Tibial artery (tissue), 4 donors: ENCODE data around the gene KLHL15.
A peak's percentile ranks its signal among the peaks of the same experiment; 100 is the strongest.
"Not testable (repeated sequence)": the region's sequence is repeated elsewhere in the genome, so short reads cannot be mapped to it uniquely, and the experiment has no call there.

Experiments
- DNase-seq, 2 donors: peaks; one replicate each; pipeline ENCODE4 v3.0.0-alpha.2; 2019
- H3K27ac ChIP-seq, 2 donors: fragments of 200-600 bp; sonication (generic) in 1 of 2; 1 replicate in 1 of 2; 2 replicates in 1 of 2; pipeline ENCODE4 v1.5.1; 2018 to 2019; ENCODE audit warnings: mild to moderate bottlenecking in 1 of 2
- H3K27me3 ChIP-seq, 2 donors: fragments of 200-600 bp; sonication (generic) in 1 of 2; one replicate each; pipeline versions ENCODE4 v1.5.1 to v1.6.0; 2016 to 2019
- H3K36me3 ChIP-seq, 3 donors: fragments of 200-600 bp; sonication (generic) in 2 of 3; one replicate each; pipeline ENCODE4 v1.5.1; 2016 to 2019; ENCODE audit warnings: mild to moderate bottlenecking in 2 of 3
- H3K4me1 ChIP-seq, 4 donors: fragments of 200-600 bp; sonication (generic) in 2 of 4; 1 replicate in 3 of 4; 2 replicates in 1 of 4; pipeline ENCODE4 v1.5.1; 2016 to 2019
- H3K4me3 ChIP-seq, 2 donors: fragments of 200-600 bp; sonication (generic) in 1 of 2; 1 replicate in 1 of 2; 2 replicates in 1 of 2; pipeline ENCODE4 v1.5.1; 2018 to 2019; ENCODE audit warnings: mild to moderate bottlenecking in 2 of 2
- H3K9me3 ChIP-seq, 3 donors: fragments of 200-600 bp; sonication (generic) in 1 of 3; one replicate each; pipeline ENCODE4 v1.5.1; 2016 to 2019
- intact Hi-C: fragments of 100-400 bp; cut with DNase I; formaldehyde crosslinking; loops from one replicate; pipeline ENCODE4 v1.15.0; 2023; ENCODE audit warnings: low total_unique reads
- TF ChIP-seq, protein P1 (sequence below), 2 experiments: fragments of 200-600 bp in 1 of 2; fragments of 450-650 bp in 1 of 2; IDR thresholded peaks; one replicate each; pipeline ENCODE4 v1.5.1; 2017 to 2019; ENCODE audit warnings: antibody characterized with exemption in 2 of 2, mild to moderate bottlenecking in 1 of 2, moderate library complexity in 1 of 2

The KLHL15 gene, protein sequence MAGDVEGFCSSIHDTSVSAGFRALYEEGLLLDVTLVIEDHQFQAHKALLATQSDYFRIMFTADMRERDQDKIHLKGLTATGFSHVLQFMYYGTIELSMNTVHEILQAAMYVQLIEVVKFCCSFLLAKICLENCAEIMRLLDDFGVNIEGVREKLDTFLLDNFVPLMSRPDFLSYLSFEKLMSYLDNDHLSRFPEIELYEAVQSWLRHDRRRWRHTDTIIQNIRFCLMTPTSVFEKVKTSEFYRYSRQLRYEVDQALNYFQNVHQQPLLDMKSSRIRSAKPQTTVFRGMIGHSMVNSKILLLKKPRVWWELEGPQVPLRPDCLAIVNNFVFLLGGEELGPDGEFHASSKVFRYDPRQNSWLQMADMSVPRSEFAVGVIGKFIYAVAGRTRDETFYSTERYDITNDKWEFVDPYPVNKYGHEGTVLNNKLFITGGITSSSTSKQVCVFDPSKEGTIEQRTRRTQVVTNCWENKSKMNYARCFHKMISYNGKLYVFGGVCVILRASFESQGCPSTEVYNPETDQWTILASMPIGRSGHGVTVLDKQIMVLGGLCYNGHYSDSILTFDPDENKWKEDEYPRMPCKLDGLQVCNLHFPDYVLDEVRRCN

DNA sequence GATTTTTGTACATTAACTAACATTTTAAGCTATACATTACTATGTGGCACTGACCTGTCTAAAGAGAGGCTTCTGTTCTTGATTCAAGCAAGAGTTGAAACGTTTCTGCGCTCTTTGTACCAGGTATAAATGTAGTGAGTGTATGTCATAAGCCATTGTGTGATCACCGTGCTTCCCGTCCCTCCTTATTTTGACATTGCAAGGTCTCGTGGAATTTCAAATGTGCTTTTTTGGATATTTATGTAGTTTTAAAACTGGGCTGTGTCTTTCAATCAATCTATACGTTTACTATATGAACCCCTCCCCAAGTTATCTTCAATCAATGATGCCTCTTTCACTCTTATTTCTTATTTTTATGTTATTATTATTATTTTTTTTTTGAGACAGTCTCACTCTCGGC, at the start of gene KLHL15:
KLHL15 (minus strand) TSS at position 101 of the 400 bp plus-strand sequence. CDS start 20,493 bp downstream, outside the sequence.
- H3K27me3 ChIP-seq = no peaks in the 10 kb centered on the region
- H3K4me1 ChIP-seq = peaks cover 0 to 6% (median 0%) of the 10 kb centered on the region in 4 donors
- no peaks in the 10 kb centered on the region for H3K36me3 ChIP-seq
- peak within 1 kb of the TSS; percentile 90 to 93 for H3K4me3 ChIP-seq
- peak within 1 kb of the TSS; percentile 95 to 97 for H3K27ac ChIP-seq
- intact Hi-C loops = no loop called here
- no peak for DNase-seq
- TF ChIP-seq, protein P1, sequence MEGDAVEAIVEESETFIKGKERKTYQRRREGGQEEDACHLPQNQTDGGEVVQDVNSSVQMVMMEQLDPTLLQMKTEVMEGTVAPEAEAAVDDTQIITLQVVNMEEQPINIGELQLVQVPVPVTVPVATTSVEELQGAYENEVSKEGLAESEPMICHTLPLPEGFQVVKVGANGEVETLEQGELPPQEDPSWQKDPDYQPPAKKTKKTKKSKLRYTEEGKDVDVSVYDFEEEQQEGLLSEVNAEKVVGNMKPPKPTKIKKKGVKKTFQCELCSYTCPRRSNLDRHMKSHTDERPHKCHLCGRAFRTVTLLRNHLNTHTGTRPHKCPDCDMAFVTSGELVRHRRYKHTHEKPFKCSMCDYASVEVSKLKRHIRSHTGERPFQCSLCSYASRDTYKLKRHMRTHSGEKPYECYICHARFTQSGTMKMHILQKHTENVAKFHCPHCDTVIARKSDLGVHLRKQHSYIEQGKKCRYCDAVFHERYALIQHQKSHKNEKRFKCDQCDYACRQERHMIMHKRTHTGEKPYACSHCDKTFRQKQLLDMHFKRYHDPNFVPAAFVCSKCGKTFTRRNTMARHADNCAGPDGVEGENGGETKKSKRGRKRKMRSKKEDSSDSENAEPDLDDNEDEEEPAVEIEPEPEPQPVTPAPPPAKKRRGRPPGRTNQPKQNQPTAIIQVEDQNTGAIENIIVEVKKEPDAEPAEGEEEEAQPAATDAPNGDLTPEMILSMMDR (IDR thresholded peaks at IDR 0.05) = no peak
- no peaks in the 10 kb centered on the region for H3K9me3 ChIP-seq

DNA sequence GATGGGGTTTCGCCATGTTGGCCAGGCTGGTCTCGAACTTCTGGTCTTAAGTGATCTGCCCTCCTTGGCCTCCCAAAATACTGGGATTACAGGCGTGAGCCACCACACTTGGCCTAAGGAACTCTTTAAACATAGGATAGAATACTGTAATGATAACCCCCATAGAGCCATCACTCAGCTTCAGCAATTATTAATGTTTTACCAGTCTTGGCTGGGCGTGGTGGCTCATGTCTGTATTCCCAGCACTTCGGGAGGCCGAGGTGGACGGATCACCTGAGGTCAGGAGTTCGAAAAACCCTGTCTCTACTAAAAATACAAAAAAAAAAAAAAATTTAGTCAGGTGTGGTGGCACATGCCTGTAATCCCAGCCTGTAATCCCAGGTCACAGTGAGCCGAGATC, 42.9 kb upstream of the KLHL15 start:
- intact Hi-C loops = no loop called here
- H3K27ac ChIP-seq = no peak overlapping the region
- H3K4me3 ChIP-seq = no peak overlapping the region
- H3K9me3 ChIP-seq = no peaks in the 10 kb centered on the region
- no peak for DNase-seq
- no peaks in the 10 kb centered on the region for H3K4me1 ChIP-seq
- no peaks in the 10 kb centered on the region for H3K27me3 ChIP-seq
- H3K36me3 ChIP-seq = peaks cover 24 to 96% (median 77%) of the 10 kb centered on the region in 3 donors
- TF ChIP-seq, protein P1 (IDR thresholded peaks at IDR 0.05) = no peak

DNA sequence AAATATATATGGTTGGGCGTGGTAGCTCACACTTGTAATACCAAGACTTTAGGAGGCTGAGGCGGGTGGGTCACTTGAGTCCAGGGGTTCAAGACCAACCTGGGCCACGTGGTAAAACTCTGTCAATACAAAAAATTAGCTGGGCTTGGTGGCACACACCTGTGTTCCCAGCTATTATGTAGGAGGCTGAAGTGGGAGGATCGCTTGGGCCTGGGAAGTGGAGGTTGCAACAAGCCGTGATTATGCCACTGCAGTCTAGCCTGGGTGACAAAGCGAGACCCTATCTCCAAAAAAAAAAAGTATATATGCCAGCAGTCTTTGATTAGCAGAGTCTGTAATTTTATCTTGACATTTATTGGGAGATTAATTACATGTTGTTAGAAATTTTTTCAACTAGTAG, 36.5 kb upstream of the KLHL15 start:
- TF ChIP-seq, protein P1 (IDR thresholded peaks at IDR 0.05) = no peak
- H3K4me3 ChIP-seq = no peak overlapping the region
- H3K4me1 ChIP-seq = no peaks in the 10 kb centered on the region
- H3K27me3 ChIP-seq = no peaks in the 10 kb centered on the region
- peaks cover 28 to 96% (median 88%) of the 10 kb centered on the region in 3 donors for H3K36me3 ChIP-seq
- H3K27ac ChIP-seq = no peak overlapping the region
- intact Hi-C loops = no loop called here
- no peaks in the 10 kb centered on the region for H3K9me3 ChIP-seq
- DNase-seq = no peak

DNA sequence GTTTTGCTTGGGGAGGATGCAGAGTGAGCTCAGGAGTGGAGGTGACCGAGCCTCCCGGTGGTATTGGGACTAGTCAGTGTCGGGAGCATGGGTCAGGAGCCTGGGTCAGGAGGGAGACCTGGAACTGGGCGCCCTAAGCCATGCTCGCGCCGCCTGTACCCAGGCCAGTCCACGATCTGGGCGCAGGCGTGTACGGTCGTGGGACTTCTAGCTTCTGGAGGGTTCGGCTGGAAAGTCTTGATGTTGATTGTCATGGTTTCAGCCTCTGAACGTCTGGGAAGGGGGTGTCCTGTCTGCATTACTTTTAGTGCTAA, 28.0 kb upstream of the KLHL15 start:
- intact Hi-C loops = loop anchor here (10.0 kb wide), 1 partner anchor 150 kb away; the partner anchor contains the start of genes APOO and CXorf58
- peaks cover 12 to 30% (median 18%) of the 10 kb centered on the region in 3 donors for H3K36me3 ChIP-seq
- no peak for DNase-seq
- H3K27me3 ChIP-seq = no peaks in the 10 kb centered on the region
- peak overlapping the region; percentile 82 to 88 for H3K27ac ChIP-seq
- TF ChIP-seq, protein P1 (IDR thresholded peaks at IDR 0.05) = no peak
- no peak overlapping the region for H3K4me3 ChIP-seq
- H3K4me1 ChIP-seq = no peaks in the 10 kb centered on the region
- H3K9me3 ChIP-seq = no peaks in the 10 kb centered on the region

DNA sequence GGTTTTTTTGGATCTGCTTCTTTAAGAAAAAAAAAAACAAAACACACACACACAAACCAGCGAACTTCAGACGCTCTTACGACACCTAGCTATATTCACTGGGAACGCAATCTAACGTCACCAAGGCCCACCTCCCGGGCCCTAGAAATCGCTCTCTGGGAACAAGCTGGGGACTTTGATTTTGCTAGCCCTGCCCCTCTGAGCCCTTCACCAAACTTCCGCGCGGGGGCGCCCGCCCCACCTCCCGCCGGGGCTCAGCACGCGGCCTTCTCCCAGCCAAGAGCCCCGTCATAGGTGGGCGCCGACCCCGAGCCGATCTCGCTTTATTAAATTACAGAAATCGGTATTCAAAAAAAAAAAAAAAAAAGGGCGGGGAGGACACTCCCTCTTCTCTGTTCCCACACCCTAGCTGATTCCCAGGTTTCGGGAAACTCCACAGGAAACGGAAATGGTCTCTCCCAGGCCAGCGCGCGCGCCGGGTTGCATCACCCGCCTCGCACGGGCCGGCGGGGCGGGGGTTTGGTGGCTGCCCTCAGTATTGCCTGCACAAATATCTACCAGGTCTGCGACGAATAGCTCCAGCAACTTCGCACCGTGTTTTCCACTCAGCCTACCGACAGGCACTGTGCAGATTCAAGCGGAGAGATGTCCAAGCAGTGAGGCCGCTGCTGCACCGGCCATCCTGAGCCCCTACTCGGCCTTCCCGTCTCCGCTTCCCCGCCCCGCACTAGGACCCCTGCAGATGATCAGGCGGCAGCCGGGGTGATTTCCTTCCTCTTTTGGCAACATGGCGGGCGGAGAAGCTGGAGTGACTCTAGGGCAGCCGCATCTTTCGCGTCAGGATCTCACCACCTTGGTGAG, 27.4 kb upstream of the KLHL15 start, which contains the start of gene EIF2S3:
EIF2S3 (plus strand) TSS at position 775 of the 861 bp plus-strand sequence; CDS start at position 788, 13 bp downstream.
- no peaks in the 10 kb centered on the region for H3K27me3 ChIP-seq
- H3K9me3 ChIP-seq = no peaks in the 10 kb centered on the region
- H3K4me3 ChIP-seq = no peak within 1 kb of the TSS
- intact Hi-C loops = loop anchor here (10.0 kb wide), 1 partner anchor 150 kb away; the partner anchor contains the start of genes APOO and CXorf58
- H3K27ac ChIP-seq = peak within 1 kb of the TSS; percentile 82 to 88
- peak; percentile 82 to 92 for DNase-seq
- H3K4me1 ChIP-seq = no peaks in the 10 kb centered on the region
- TF ChIP-seq, protein P1 (IDR thresholded peaks at IDR 0.05) = peak; percentile 42 to 45
- H3K36me3 ChIP-seq = peaks cover 9 to 26% (median 15%) of the 10 kb centered on the region in 3 donors

DNA sequence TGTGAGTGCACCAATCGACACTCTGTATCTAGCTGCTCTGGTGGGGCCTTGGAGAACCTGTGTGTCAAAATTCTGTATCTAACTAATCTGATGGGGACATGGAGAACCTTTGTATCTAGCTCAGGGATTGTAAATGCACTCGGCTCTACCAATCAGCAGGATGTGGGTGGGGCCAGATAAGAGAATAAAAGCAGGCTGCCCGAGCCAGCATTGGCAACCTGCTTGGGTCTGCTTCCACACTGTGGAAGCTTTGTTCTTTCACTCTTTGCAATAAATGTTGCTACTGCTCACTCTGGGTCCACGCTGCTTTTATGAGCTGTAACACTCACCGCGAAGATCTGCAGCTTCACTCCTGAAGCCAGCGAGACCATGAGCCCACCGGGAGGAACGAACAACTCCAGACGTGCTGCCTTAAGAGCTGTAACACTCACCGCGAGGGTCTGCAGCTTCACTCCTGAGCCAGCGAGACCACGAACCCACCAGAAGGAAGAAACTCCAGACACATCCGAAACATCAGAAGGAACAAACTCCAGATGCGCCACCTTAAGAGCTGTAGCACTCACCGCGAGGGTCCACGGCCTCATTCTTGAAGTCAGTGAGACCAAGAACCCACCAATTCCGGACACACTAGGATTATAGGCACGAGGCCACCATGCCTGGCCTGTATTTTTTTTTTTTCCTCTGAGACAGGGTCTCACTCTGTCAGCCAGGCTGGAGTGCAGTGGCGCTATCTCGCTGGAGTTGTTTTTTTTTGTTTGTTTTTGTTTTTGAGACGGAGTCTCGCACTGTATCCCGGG, 23.7 kb upstream of the KLHL15 start:
- H3K4me3 ChIP-seq, DNase-seq, H3K27me3 ChIP-seq, H3K4me1 ChIP-seq, H3K36me3 ChIP-seq, H3K27ac ChIP-seq, H3K9me3 ChIP-seq: not testable (repeated sequence)
- intact Hi-C loops = loop anchor here (10.0 kb wide), 1 partner anchor 146 kb away; the partner anchor contains the start of genes APOO and CXorf58

DNA sequence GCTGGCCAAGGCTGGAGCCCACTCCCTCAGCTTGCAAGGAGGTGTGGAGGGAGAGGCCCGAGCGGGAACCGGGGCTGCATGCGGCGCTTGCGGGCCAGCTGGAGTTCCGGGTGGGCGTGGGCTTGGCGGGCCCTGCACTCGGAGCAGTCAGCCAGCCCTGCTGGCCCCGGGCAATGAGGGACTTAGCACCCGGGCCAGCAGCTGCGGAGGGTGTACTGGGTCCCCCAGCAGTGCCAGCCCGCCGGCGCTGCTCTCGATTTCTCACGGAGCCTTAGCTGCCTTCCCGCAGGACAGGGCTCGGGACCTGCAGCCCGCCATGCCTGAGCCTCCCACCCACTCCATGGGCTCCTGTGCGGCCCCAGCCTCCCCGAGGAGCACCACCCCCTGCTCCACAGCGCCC, 22.7 kb upstream of the KLHL15 start:
- not testable (repeated sequence) for H3K27me3 ChIP-seq, H3K9me3 ChIP-seq, DNase-seq, H3K36me3 ChIP-seq, H3K4me1 ChIP-seq, H3K4me3 ChIP-seq, H3K27ac ChIP-seq
- intact Hi-C loops = loop anchor here (10.0 kb wide), 1 partner anchor 145 kb away; the partner anchor contains the start of genes APOO and CXorf58
